Femur (tissue), 1 donor: Measurements from ENCODE around the gene TIAM1.

Source experiments
- DNase-seq: peaks from one replicate; pipeline ENCODE4 v3.0.0-alpha.2; 2017

Gene TIAM1

DNA sequence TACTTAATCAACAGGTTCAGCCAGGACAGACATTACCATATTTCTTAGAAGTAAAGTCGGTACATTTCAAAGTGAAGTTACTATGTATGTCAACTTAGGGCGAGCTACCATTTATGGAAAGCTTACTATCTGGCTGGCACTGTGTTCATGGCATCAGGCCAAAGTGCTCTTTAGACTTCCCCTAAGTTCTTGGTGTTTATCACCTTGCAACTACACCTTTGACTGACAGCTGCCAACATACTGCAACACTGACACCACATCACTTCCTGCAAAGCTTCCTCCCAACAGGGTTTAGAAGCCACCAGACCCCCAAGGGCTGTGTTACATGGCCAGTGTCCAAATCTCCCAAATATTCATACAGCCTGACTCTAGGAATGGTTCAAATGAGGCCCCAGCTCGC is 61.0 kb downstream of the TIAM1 start:
- DNase-seq: no peak

DNA sequence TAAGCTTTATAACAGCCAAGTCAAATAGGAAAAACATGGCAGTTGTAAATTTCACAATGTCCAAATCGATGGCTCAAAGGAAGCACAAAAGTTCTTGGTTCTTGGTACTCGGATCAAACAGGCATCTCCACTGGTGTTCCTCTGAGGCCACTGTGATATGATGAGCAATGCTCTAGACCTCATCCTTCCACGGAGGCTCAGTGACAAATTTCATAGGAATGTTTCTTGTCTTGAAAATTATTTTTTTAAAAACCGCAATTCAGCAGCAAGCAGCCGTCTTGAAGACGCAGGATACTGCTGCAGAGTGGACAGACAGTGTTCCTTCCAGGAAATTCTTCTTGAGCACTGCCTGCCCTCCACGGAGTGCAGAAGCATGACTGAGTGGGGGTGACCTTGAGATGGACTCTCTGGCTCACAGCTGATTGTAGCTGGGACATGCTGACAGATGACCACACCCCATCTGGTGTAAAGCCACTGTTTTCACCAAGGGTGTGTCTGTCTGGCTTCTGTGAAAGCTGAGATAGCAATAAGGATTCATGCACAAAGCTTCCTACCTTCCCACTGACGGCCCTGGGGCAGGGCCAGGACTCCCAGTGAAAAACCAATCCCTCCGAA is 61.9 kb downstream of the TIAM1 start:
- DNase-seq: no peak

DNA sequence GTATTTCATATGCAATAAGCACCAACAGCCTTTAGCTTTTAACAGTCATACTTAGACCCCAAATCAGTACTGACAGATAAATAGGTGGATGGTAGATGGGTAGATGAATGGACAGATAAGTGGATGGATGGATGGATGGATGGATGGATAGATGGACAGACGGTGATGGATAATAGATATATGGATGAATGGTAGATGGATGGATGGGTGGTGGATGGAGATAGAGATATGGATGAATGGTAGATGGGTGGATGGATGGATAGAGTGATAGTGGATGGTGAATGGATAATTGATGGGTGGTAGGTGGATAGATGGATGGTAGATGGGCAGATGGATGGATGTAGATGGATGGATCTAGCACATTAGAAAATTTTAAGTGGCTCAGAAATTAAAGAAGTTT is 62.5 kb downstream of the TIAM1 start:
- no peak for DNase-seq

DNA sequence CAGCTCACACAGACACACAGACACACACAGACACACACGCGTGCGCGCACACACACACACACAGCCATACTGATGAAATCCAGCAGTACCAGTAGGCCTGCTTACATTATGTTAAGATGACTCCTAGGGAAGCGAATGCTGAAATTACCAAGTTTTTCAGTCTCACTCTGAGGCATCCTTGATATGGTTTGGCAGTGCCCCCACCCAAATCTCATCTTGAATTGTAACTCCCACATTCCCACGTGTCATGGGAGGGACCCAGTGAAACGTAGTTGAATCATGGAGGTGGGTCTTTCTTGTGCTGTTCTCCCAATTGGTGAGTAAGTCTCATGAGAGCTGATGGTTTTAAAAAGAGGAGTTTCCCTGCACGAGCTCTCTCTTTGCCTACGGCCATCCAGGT is 64.1 kb downstream of the TIAM1 start:
- no peak for DNase-seq

DNA sequence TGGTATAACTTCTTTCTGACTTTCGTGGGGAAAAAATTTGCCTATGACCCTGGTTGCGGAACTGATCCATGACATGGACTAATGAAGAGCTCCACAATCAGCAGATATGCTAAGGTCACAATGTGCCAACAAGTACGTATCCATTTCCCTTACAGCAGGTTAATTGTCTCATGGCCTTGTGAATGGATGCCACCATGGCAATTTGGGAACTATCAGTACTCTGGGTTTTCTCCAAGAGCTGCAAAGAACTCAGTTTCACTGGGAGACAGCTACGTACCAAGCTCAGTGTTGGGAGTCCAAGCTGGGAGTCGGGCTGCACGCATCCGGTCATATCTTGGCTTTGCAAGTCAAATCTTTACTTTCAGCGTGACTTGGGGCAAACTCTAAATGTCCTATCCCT is 64.8 kb downstream of the TIAM1 start:
- no peak for DNase-seq

DNA sequence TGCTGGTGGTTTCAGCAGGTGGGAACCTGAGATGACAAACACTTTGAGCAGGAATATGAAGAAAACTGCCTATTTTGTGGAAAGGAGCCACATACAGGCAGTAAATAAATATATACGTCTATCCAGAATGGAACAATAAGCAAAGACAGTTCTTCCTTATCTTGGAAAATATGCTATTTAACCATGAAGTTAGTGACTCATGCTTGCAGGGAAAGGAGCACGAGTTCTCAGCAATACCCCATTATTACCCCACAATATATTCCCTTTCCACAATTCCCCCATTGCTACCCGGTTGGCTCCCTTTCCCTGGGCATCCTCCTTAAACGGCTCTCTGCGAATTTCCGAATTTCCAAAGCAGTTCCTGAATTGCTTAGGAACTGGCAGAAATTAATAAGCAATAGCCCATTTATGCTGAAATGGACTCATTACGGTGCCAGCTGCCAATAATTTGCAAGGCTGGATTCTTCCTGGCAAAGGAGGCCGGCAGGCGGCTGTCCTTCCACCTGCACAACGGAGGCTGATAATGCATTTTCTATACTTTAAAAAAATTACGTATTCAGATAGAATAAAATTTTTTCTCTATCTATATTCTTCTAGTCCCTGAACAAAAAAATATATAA is 65.4 kb downstream of the TIAM1 start:
- no peak for DNase-seq

DNA sequence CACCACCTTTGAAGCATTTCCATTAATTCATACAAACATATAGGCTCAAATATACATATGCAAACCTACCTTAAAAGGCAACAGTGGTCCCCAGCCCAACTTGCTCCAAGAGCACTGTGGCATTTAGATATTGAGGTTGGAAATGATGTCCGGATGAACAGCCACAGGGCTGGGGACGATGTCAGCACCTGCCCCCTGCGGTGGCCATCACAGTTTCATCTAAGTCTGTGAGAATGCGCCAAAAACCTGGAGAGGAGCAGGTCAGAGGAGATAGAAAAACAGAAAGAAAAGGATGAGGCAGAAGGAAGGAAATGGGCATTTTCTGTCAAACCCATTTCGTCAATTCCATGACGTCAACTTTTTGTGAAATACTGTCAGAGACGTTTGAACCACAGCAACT is 67.4 kb downstream of the TIAM1 start:
- DNase-seq: no peak

DNA sequence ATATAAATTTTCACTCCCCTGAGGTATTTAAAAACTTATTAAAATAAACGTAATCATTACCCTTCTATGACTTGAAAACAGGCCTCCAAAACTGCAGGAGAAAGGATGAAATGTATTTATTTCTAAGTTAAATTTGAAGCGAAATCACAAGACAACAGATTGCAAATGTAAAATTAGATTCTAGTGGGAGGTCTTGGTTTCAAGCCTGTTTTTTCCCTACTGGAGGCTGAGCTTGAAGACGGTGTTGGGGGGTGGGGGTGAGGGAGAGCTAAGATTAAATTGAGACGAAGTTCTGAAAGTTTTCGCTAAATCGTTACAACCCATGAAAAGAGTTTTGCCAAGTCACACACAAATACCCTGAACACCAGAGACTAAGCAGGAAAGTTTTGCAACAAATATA is 68.2 kb downstream of the TIAM1 start:
- DNase-seq: no peak

DNA sequence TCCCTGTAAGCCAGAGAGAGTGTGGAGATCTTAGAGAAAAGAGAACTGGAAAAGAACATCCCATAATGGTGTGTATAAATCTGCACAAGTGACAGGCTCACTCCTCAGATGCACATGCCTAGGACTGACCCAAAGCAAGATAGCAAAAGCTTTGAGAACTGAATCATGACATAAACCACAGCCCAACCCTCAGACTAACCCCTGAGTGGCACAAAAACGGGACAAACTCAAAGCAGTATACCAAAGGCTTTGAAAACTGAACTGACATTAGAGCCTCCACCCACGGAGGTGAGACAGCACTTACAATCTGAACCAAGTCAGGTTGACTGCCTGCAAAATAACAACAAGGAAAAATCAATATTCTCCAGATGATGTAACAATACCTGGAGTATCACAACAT is 70.8 kb downstream of the TIAM1 start:
- no peak for DNase-seq

DNA sequence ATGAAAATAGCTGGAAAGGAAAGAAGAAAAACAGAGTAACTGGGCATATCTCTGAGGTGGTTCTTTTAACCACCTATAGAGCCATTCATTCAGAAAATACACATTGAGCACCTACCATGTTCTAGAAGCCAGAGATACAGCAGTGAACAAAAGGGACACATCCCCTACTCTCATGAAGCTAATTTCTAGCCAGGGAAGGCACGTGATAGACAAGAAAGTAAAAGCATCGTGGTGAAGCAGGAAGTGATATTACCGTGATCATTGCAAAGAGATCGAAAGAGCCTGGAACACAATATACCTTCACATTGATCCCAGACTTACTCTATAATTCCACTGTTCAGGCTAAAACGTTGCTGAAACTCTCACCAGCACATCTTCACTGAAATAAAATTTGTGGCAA is 76.0 kb downstream of the TIAM1 start:
- DNase-seq: no peak

DNA sequence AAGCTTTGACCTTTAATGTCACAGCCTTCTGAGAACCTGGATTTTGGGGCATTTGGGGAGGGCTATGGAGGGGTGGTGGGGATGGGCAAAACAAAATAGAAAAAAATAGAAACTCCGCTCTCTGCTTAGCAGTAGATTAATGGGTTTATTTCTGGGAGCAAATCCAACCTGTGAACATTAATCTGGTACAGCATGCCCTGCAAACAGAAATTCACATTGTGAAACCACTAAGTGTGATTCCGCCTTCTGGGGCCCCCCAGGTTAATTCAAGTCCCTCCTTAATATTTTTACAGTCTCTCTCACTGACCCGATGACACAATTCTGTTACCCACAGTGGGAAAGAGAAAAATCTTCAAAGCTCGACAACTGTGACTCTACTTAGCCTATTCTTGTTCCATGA is 76.4 kb downstream of the TIAM1 start:
- DNase-seq: no peak

DNA sequence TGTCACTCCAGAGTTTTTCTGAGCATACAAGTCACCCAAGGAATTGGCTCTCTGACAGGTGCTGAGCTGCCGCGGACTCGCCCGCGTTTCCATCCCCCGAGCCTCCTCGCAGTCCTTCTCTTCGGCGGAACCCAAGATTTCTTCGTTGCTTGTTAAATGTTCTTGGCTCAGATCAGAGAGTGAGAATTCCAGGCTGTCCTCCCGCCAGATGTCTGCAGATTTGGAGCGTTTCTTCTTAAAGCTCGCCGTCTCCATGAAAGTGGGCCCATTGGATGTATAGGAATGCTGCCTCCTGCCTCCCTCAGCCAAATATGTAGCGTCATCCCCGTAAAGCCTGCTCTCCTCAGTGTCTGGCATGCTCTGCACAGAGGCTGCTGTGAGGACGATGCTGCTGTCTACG is 77.8 kb downstream of the TIAM1 start:
- peak; percentile 71 for DNase-seq

DNA sequence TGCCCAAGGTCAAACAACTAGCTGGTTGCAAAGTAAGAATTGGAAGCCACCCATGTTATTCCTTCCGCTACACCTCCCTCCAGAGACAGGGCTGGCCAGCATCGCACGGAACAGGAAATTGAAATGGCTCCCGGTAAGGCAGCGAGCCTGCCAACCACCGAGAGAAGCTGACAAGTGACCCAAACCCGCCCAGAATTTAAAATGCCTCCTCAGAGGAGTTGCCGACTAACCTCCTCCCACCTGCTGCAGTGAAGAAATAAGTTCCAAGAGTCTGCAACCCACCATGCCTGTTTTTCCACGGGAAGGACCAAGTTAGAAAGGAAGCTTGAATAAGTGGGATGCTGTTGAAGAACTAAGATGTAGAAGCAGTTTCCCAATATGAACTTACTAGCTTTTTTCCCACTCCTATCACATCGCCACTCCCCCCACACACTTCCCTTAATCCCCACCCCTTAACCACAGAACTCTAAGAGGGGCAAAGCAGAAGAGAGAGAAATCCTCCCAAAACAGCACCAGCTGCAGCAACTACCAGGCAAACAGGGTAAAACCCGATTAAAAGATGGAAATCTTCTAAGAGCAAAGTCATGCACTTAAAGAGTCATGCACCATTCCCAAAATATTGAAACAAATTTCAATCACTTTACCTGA is 78.6 kb downstream of the TIAM1 start:
- peak; percentile 54 for DNase-seq

DNA sequence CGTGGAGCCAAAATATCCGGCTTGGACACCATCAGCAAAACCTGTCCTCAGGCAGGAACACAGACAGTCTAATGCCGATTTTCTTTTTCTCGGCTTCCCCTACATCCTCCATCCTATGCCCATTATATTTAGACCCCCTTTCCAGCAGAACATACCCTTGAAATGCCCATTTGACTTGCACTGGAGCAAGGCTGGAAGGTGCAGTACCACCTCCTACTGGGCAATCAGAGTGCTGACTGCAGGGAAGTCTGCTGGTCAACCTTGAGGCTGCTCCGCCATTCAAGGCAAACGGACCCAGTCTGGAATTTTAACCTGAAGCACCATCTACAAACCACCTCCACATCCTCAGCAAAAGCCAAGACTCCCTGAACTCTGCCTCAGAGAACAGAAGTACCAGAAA is 79.5 kb downstream of the TIAM1 start:
- no peak for DNase-seq

DNA sequence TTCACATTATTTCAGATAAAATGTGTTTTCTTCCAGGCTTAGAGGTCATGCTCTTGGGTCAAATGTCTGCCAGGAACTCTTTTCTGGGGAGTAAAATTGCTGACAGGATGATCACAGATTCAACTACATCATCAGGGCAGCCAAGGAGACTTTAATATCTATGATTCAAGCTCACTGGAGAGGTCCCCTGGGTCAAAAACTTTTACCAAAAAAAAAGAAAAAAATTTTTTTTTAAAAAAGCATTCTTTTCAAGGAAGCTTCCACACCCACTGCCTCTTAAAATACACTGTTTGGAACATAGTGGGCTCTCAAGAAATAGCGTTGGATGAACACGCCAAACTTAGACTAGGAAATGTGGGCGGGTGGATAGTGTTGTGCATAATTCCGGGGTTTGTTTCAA is 81.3 kb downstream of the TIAM1 start:
- no peak for DNase-seq

DNA sequence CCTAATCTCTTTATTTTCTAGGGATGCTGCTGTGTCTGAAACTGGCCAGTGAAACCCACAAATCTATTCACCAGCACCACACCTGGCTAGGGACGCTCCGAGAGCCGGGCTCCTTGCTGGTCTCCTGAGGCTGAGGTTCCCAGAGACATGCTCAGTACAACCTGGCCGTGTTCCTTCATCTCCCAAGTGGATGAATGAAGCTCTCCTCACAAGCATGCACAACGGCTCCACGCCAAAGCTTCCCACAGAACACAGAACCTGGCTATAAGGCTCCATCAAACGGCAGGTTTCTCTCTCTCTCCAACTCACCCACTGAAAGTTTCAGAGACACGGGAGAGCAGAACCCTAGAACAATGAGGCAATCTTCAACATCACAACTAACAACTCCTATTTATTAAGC is 82.3 kb downstream of the TIAM1 start:
- DNase-seq: no peak

DNA sequence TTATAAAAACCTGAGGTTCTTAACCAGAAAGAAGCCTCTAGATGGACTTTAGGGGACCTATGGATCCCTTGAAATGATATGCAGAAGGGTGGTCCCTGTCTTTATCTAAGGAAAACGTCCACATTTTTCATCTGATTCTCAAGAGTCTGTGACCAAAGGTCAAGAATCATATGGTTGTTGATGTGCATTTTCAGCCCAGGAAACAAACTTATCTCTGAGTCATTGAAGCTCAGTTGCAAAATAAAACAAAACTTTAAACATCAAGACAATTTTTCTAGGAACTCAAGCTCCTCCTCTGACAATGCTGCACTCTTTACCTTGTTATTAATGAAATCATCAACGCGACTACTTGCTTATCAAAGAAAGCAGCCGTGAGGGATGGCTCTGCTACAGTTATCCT is 83.3 kb downstream of the TIAM1 start:
- no peak for DNase-seq

DNA sequence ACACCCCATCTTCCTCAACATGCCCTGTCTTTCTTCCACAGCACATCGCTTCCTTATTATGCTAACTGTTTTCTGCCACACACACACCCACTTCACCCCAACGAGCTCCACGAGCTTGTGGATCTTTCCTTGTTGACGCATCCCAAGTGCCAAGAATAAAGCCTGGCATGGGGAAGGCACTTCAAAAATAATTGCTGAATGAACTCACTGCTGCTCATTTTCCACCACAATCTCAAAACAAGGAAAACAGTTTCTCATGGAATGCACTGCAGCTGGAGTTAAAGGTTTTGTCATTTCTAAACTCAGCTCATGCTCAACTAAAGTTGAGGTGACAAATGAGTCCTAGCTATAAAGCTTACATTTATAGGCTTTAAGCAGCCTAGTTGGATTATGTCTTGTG is 86.0 kb downstream of the TIAM1 start:
- DNase-seq: no peak

DNA sequence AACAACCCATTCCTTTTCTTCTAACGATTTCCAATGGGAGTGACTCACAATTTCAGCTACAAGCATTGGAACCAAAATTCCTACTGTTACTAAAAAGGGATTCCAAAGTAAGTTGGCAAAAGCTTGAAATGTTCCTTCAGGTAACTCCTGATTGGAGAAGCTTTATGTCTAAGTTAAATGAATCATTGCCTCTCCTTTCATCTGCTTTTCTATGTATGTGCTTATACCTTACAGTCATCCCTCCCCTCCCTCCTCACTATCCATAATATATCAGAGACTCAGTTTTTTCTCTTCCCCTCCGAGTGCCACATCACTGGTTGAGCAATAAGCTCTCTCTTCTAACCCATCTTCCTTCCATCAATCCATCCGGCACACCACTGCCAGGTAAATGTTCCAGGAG is 86.8 kb downstream of the TIAM1 start:
- DNase-seq: no peak

DNA sequence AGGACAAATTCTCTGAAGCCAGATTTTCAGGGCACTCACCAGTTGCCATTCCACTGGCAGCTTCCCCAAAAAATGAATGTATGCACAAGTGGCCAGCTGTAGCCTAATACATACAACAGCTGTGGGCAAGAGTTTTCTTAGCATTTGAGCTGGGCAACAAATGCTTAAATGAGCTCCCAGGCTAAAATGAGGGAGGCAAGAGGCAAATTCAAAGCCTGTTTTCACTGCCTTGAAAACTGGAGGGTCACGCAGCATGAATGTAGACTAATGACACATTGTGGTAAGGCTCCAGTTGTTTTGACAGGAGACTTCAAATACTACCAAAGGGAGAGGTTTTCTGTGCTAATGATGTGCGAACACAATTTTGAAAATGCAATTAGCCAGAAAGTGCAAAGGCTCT is 88.2 kb downstream of the TIAM1 start:
- peak; percentile 46 for DNase-seq

DNA sequence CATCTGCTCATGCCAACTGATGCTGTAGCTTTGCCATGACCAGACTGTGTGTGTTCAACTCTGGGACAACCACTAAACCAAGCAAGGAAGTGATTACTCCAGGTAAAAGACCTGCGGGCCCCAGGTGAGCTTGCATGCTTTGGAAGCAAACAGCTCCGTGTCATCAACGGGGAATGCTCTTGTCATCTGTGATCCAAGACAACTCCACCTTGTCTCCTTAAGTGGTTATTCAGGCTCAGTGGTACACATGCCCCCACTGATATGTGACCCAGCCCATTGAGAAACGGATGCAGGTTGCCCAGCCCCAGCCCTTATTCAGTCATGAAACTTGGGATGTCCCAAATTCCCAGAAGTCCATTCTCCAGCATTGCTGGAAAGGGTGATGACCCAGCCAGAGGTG is 89.0 kb downstream of the TIAM1 start:
- no peak for DNase-seq

DNA sequence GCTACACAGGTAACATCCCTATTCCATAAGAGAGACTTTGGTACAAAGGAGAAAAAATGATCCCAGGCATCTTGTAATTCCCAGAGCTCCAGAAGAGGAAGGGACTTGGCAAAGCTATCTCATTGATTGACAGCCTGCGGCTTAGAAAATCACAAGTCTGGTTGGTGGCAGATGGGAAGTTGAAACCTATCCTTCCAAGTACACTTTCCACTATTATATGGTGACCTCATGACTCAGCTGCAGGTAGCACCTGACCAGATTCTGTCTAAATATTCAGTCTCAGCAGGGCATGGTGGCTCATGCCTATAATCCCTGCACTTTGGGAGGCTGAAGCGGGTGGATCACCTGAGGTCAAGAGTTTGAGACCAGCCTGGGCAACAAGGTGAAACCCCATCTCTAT is 89.9 kb downstream of the TIAM1 start:
- no peak for DNase-seq

DNA sequence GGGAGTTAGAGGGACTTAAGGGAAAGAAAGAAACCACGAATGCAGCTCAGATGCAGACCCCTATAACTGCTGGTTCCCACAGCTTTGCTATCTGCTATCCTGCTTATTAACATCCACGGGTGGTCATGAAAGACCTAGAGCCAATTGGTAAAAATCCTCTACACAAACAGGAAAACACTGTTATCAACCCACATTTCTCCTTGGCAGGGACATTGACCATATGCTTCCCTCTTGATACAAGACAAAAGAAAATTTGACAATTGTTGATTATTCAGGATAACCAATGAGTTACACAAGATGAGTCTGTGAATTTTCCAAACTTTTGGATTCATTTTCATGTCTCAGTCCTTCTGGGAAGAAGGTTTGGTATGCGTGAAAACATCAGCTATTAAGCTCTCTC is 90.4 kb downstream of the TIAM1 start:
- no peak for DNase-seq

DNA sequence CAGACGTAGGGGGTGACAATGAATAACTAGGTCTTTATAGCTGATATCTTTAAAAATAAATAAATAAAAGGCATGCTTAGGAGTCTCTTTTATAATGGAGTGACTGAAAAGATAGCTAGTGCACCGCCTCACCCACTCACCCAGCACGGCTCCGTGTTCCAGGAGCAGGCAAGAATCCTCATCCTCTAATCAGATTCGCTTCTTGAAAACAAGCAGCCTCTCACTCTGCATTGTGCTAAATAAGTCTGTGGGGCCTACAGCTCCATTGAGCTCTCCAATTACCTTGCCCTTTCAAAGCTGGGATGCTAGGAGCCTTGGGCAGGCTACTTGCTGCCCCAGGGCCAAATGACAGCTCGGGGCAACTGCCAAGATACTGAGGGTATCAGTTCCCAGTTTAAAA is 91.5 kb downstream of the TIAM1 start:
- no peak for DNase-seq

DNA sequence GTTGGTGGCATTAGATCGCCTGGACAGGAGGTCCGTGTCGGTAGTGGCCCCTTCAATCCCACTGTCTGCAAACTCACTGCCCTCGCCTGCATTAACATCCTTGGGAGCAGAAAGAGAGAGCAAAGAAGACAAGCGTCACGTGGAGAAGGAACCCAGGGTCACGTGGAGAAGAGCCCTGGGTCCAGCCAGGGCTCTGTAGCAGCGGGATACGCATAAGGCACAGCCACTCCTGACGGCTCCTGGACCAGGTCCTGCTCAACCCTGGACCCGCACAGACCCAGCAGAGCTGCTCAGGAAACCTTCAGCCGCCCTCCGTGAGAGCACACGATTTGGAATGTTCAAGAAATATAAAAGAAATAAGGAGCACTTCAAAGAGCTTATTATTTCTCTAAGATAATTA is 92.0 kb downstream of the TIAM1 start:
- no peak for DNase-seq
